Measurements from ENCODE around the gene SLC25A23.

The SLC25A23 gene

GRCh38 chr19:6473647-6474046 lies 14.1 kb upstream of the SLC25A23 start:
- DNase-seq (ENCODE audit: low read depth) = no peak
- no peak overlapping the region for H3K4me3 ChIP-seq (ENCODE audit: control insufficient read depth, low read depth, low read length)
- TF ChIP-seq, protein P1, sequence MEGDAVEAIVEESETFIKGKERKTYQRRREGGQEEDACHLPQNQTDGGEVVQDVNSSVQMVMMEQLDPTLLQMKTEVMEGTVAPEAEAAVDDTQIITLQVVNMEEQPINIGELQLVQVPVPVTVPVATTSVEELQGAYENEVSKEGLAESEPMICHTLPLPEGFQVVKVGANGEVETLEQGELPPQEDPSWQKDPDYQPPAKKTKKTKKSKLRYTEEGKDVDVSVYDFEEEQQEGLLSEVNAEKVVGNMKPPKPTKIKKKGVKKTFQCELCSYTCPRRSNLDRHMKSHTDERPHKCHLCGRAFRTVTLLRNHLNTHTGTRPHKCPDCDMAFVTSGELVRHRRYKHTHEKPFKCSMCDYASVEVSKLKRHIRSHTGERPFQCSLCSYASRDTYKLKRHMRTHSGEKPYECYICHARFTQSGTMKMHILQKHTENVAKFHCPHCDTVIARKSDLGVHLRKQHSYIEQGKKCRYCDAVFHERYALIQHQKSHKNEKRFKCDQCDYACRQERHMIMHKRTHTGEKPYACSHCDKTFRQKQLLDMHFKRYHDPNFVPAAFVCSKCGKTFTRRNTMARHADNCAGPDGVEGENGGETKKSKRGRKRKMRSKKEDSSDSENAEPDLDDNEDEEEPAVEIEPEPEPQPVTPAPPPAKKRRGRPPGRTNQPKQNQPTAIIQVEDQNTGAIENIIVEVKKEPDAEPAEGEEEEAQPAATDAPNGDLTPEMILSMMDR (conservative IDR thresholded peaks at IDR 0.05; ENCODE audit: control insufficient read depth, insufficient read depth, low read depth, low read length) = no peak

GRCh38 chr19:6472713-6473112 lies 13.1 kb upstream of the SLC25A23 start:
- no peak overlapping the region for H3K4me3 ChIP-seq (ENCODE audit: control insufficient read depth, low read depth, low read length)
- no peak for DNase-seq (ENCODE audit: low read depth)
- TF ChIP-seq, protein P1 (conservative IDR thresholded peaks at IDR 0.05; ENCODE audit: control insufficient read depth, insufficient read depth, low read depth, low read length) = no peak

DNA sequence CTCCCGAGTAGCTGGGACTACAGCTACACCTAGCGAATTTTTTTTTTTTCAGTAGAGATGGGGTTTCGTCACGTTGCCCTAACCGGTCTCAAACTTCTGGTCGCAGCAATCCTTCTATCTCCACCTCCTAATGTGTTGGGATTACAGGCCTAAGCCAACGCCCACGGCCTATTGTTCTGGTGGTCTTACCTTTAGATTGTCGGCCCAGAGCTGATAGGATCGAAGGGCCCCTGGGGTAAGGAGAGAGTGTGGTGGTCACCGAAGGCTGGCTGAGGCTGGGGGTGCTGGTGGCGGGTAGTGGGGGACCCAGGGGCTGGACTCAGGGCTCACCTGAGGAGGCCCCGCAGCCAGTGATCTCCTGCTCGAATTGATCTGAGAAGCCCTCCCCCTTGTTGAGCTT lies 11.5 kb upstream of the SLC25A23 start:
- DNase-seq (ENCODE audit: low read depth) = no peak
- TF ChIP-seq, protein P1 (conservative IDR thresholded peaks at IDR 0.05; ENCODE audit: control insufficient read depth, insufficient read depth, low read depth, low read length) = no peak
- H3K4me3 ChIP-seq (ENCODE audit: control insufficient read depth, low read depth, low read length) = no peak overlapping the region

DNA sequence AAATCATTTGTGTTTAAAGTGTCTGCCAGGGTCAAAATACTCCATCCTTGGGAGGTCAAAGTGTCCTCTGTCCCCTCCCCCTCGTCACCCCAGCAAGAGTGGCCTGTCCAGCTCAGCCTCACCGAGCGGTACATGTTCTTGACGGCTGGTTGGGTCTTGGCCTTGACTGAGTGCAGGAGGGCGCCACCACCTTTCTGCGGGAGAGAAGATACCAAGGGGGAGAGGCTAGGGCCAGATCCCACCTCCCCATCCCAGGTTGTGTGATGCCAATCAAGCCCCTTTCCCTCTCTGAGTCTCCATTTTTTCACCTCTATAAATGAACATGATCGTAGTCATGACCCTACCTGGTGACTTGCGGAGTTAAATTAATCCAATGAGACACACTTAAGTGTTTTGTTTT lies 10.6 kb upstream of the SLC25A23 start:
- TF ChIP-seq, protein P1 (conservative IDR thresholded peaks at IDR 0.05; ENCODE audit: control insufficient read depth, insufficient read depth, low read depth, low read length) = no peak
- DNase-seq (ENCODE audit: low read depth) = no peak
- H3K4me3 ChIP-seq (ENCODE audit: control insufficient read depth, low read depth, low read length) = no peak overlapping the region

GRCh38 chr19:6467384-6467783 lies 7.8 kb upstream of the SLC25A23 start:
- no peak overlapping the region for H3K4me3 ChIP-seq (ENCODE audit: control insufficient read depth, low read depth, low read length)
- TF ChIP-seq, protein P1 (conservative IDR thresholded peaks at IDR 0.05; ENCODE audit: control insufficient read depth, insufficient read depth, low read depth, low read length) = no peak
- no peak for DNase-seq (ENCODE audit: low read depth)

GRCh38 chr19:6466526-6467248 lies 7.1 kb upstream of the SLC25A23 start:
- TF ChIP-seq, protein P1 (conservative IDR thresholded peaks at IDR 0.05; ENCODE audit: control insufficient read depth, insufficient read depth, low read depth, low read length) = no peak
- no peak for DNase-seq (ENCODE audit: low read depth)
- no peak overlapping the region for H3K4me3 ChIP-seq (ENCODE audit: control insufficient read depth, low read depth, low read length)
